Islet precursor cell (in vitro differentiated cells): ENCODE measurements around the gene KRTAP5-10.
"Not testable (repeated sequence)": the region's sequence is repeated elsewhere in the genome, so short reads cannot be mapped to it uniquely, and the experiment has no call there.

Experiments
- DNase-seq: peaks from one replicate; pipeline ENCODE4 v3.0.0-alpha.2; 2018

Gene KRTAP5-10

DNA sequence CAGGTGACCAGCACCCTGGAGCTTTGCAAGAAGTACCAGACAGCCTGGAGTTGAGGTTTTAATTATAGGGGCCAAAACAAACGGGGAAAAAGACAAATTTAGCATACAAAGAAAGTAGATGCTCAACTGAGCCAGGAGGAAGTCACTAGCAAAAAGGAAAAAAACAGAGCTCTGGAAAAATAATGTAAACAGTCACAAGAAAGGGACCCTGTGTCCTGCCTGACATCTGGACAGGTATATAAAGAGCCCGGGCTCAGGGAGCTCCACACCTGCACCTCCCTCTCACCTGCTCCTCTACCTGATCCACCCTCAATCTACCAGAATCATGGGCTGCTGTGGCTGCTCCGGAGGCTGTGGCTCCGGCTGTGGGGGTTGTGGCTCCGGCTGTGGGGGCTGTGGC, at the start of gene KRTAP5-10:
KRTAP5-10 (plus strand) TSS at position 301 of the 400 bp plus-strand sequence; CDS start at position 326, 25 bp downstream.
- DNase-seq = peak; percentile 11

DNA sequence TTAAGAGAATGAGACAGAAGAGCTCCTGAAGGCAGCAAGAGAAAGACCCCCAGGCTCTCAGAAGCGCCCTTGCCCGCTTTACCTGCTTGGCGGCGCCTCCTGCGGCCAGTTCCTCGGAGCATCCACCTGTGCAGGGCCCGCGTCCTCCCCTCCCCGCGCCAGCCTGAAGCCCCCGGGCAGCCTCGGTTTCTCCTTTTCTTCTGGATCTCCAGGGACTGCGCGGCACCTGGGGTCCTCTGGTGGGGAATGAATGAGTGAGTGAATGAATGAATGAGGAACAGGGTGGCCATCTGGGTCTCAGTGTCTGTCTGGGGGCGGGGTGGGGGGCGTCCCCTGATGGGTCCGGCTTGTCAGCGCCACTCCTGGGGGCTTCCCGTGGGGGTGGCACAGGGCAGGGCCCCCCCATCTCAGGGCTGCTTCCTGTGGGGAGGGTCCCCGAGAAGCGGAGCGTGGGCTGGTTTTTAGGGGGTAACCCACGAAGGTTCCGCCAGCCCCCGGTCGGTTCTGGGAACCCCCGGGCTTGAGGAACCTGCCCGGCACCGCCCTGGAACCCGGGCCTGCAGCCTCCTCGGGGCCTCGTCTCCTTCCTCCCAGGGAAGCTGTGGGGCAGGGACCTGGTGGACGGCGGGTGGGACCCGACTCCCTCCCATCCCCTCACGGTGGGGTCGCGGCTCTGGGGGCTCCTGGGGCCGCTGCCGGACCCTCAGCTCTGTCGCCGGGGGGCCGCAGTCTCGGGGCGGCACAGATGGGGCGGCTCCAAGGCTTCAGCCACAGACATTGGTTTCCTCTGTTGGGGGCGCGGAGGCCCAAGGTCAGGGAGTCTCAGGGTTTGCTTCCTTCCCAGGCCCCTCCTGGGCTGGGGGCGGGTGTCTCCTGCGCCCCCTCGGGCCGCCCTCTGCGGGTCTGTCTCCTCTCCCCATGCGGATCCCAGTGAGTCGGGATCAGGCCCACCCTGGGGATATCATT, 46.6 kb upstream of the KRTAP5-10 start:
- DNase-seq = no peak

DNA sequence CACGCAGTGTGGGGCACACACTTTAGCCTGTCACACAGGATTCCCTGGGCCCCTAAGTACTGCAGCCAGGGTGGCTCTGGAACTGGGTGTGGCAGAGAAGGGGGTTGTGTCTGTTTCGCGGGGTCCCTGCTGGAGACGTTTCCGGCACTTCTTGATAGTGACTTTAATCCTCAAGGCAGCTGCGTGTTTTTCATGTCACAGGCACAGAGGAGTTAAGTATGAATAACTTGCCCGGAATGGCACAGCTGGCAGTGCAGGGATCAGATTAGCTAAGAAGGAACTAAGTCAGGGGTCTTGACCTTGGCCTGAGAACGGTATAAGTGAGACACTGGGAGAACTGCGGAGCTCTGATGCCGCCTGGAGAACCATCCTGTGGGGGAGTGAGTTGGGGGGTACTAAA, 45.8 kb upstream of the KRTAP5-10 start:
- no peak for DNase-seq

DNA sequence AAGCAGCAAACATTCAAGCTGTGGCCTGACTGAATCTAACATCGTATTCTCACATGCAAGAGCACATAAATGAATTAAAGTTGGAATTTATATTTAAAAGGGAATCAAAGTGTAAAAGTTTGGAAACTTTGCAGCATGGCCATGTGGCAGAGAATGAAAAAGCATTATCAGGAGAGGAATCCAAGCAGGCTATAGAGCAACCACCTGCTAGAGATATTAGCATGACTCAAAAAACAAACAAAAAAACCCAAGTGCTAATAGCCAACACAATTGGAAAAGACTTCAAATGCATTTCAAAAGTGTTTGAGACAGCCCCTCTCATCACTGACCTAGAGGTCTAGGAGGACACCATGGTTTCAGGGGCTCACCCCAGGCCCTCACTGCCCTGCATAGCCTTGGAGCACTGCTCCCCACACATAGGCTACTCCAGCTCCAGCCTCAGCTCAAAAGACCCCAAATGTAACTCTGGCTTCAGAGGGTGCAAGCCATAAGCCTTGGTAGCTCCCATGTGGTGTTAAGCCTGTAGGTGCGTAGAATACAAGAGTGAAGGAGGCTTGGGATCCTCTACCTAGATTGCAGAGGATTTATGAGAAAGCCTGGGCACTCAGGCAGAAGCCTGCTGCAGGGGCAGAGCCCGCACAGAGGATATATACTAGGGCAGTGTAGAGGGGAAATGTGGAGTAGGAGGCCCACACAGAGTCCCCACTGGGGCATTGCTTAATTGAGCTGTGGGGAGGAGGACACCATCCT, 40.0 kb upstream of the KRTAP5-10 start:
- DNase-seq = no peak

DNA sequence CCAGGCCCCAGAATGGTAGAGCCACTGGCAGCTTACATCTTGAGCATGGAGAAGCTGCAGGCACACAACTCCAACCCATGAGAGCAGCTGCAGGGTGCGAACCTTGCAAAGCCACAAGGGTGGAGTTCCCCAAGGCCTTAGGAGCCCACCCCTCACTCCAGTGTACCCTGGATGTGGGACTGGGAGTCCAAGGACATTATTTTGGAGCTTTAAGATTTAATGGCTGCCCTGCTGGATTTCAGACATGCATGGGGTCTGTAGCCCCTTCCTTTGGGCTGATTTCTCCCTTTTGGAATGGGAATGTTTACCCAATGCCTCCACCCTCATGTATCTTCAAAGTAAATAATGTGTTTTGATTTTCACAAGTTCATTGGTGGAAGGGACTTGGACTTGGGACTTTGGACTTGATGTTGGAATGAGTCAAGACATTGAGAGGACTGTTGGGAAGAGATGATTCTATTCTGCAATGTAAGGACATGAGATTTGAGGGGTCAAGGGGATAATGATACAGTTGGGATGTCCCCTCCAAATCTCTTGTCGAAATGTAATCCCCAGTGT, 39.3 kb upstream of the KRTAP5-10 start:
- peak; percentile 5 for DNase-seq

DNA sequence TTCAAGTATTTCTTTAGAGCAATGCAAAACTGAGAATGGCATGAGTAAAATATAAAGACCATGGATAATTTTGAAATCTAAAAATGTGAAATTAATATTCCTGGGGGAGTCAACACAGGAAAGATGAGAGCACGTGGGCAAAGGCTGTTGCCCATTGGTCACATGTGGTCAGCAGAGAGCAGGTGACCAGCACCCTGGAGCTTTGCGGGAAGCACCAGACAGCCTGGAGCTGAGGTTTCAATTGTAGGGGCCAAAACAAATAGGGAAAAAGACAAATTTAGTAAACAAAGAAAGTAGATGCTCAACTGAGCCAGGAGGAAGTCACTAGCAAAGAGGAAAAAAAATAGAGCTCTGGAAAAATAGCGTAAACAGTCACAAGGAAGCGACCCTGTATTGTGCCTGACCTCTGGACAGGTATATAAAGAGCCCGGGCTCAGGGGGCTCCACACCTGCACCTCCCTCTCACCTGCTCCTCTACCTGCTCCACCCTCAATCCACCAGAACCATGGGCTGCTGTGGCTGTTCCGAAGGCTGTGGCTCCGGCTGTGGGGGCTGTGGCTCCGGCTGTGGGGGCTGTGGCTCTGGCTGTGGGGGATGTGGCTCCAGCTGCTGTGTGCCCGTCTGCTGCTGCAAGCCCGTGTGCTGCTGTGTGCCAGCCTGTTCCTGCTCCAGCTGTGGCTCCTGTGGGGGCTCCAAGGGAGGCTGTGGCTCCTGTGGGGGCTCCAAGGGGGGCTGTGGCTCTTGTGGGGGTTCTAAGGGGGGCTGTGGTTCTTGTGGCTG, 38.4 kb upstream of the KRTAP5-10 start, which contains the start of gene KRTAP5-7:
KRTAP5-7 (plus strand) TSS at position 472 of the 780 bp plus-strand sequence; CDS start at position 506, 34 bp downstream.
- DNase-seq = peak; percentile 16

DNA sequence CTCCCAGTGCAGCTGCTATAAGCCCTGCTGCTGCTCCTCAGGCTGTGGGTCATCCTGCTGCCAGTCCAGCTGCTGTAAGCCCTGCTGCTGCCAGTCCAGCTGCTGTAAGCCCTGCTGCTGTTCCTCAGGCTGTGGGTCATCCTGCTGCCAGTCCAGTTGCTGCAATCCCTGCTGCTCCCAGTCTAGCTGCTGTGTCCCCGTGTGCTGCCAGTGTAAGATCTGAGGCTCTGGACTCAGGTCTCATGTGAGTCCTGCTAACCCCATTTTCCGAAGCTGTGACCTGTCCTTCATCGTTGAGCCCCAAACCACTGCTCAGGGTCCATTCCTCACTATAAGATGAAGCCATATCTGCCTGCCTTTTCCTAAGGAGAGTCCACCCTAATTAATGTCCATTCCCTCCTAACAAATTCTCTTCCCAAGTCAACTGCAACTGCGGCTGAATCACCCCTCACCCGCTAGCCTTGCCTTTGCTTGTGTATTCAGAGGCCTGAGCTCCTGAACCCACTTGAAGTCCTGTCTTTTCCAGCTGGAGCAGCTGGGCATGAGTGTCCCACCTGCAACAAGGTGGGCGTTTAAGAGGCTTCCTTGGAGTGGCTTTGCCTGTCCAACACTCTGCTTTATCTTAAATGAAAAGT, 37.7 kb upstream of the KRTAP5-10 start:
- DNase-seq = peak; percentile 38

GRCh38 chr11:71530602-71531001, 34.8 kb upstream of the KRTAP5-10 start:
- peak; percentile 25 for DNase-seq

DNA sequence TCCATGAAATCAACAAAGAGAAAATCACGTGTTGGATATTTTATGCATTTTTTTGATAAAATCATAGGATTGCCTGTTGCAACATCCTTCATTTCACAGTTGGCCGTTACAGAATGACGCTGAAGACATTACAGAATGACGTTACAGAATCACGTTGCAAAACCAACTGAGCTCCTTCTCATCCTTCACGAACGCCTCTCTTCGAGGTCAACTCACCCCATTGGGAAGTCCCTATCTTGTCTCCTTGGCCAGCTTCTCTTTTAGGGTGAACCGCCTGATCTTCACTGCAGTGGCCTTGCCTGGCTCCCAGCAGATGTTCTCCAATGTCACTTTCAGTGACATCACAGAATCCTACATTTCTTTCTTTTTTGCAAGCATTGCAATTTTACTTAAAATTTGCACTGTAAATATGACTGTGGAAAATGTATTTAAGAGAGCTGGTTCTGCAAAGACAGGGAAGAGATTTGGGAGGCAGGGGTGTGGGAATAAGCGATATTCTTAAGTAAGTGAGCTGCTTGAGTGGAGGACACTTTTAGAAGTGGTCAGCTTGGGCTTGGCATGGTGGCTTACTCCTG, 33.2 kb upstream of the KRTAP5-10 start:
- peak; percentile 6 for DNase-seq

GRCh38 chr11:71534711-71535608, 30.4 kb upstream of the KRTAP5-10 start:
- DNase-seq = not testable (repeated sequence)

DNA sequence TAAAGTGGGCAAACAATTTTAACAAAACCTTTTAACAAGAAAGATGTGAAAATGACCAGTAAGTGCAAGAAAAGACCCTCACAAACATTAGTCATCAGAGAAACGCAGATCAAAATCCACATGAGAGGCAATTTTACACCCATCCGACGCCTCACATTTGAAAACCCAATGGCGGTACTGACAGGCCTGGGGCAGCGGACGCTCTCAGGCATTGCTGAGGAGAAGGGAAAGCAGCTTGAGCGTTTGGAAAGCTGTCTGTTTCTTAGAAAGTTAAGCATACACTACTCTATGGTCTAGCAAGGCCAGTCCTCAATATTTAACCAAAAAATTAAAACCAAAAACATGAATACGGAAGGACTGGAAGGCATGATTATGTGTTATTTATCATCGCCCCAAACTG, 29.5 kb upstream of the KRTAP5-10 start:
- DNase-seq = peak; percentile 9

- DNase-seq = peak; percentile 34
Observed at GRCh38 chr11:71537537-71537936, 27.8 kb upstream of the KRTAP5-10 start.

- peak; percentile 22 for DNase-seq
Observed at GRCh38 chr11:71537977-71538665, 27.2 kb upstream of the KRTAP5-10 start, which contains the start of gene KRTAP5-8. Gene KRTAP5-8 (plus strand): TSS chr11:71538025. CDS start chr11:71538056, 31 bp downstream.

GRCh38 chr11:71538666-71538990, 26.7 kb upstream of the KRTAP5-10 start:
- DNase-seq = peak; percentile 78

- DNase-seq = peak; percentile 32
Observed at GRCh38 chr11:71539017-71539416, 26.3 kb upstream of the KRTAP5-10 start.

DNA sequence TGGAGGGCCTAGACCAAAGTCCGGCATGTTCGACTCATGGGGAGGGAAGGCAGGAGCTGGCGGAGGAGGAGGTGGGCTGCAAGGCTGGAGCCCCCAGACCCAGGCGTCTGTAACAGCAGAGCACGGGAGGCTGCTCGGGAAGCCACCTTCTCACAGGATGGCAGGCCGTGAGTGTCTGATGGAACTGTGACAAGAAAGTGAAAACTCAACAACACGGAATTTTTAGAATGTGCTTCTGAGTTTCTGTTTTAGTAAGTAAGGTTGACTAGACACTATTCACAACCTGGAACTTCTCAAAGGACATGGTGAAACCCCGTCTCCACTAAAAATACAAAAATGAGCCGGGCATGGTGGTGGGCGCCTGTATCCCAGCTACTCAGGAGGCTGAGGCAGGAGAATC, 25.4 kb upstream of the KRTAP5-10 start:
- peak; percentile 16 for DNase-seq

GRCh38 chr11:71540521-71541304, 24.6 kb upstream of the KRTAP5-10 start:
- DNase-seq = peak; percentile 6

GRCh38 chr11:71542382-71542781, 23.0 kb upstream of the KRTAP5-10 start:
- DNase-seq = no peak
